Measurements from ENCODE around the gene PLEKHM3.

The PLEKHM3 gene

DNA sequence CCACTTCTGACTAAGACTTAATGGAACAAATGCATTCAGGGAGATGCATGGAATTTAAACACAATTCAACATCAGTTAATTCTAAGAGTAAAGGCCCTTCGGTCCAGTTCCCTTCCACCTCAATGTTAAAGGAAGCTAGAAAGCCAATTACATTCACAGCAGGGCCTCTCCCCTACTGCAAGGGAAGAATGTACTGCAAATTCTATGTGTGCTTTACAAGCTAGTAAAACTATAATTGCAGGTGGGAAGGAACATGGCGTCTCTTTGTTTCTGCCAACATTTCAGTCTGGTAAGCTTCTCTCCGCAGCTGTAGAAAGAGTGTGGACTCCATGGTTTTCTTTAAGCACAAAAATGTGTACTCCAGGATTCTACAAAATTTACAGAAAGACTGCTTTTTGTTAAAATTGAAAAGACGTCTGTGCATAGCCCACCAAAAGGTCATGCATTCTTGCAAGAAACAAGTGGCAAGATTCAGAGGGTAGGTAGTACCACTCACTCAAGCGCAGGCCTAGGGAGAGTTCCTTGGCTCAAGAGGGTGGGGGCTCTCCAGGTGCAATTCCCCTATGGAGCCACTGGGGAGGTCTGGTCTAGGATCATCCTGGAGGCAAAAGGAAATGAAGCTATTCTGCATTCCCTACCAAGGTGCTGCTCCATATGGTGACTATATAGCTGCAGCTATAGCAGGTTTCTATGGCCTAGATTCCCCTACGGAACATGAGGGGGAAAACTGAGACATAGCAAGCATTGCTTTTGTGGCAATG is 128.6 kb downstream of the PLEKHM3 start:
- TF ChIP-seq GATA2 (IDR thresholded peaks at IDR 0.05; ENCODE audit: low read depth, low read length) (no peak), GATA3 (IDR thresholded peaks at IDR 0.05; ENCODE audit: low read depth, low read length) (no peak)

- TF ChIP-seq GATA2 (IDR thresholded peaks at IDR 0.05; ENCODE audit: low read depth, low read length) (no peak), GATA3 (IDR thresholded peaks at IDR 0.05; ENCODE audit: low read depth, low read length) (no peak)
Observed at GRCh38 chr2:207895274-207895860, 130.0 kb downstream of the PLEKHM3 start.

- no peak for TF ChIP-seq GATA2 (IDR thresholded peaks at IDR 0.05; ENCODE audit: low read depth, low read length)
Observed at GRCh38 chr2:207892716-207893402, 132.5 kb downstream of the PLEKHM3 start.

GRCh38 chr2:207891086-207891844 is 134.1 kb downstream of the PLEKHM3 start:
- TF ChIP-seq GATA2 (IDR thresholded peaks at IDR 0.05; ENCODE audit: low read depth, low read length) (no peak), GATA3 (IDR thresholded peaks at IDR 0.05; ENCODE audit: low read depth, low read length) (no peak)

- TF ChIP-seq GATA2 (IDR thresholded peaks at IDR 0.05; ENCODE audit: low read depth, low read length) (no peak), GATA3 (IDR thresholded peaks at IDR 0.05; ENCODE audit: low read depth, low read length) (no peak)
Observed at GRCh38 chr2:207887500-207887899, 137.8 kb downstream of the PLEKHM3 start.

DNA sequence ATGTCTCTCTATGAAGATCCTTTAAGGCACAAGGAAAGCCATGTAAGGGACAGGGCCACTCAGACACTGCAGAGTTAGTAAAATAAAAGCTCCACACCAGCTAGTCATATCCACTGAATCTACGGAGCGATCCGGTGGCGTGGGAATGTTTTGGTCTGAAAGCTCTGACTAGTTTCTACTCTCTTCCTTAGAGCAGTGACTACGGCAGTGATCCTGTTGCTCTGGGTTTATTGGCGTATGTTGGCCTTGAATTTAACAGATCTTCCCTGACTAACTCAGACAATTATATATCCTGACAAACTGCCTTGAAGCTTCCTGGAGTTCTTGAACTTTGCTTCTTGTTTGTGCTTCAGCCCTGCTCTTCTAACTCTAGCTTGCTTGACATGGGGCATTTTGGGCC is 140.3 kb downstream of the PLEKHM3 start:
- no peak for TF ChIP-seq GATA3 (IDR thresholded peaks at IDR 0.05; ENCODE audit: low read depth, low read length)
- TF ChIP-seq GATA2 (IDR thresholded peaks at IDR 0.05; ENCODE audit: low read depth, low read length): no peak

GRCh38 chr2:207884127-207884526 is 141.2 kb downstream of the PLEKHM3 start:
- TF ChIP-seq GATA2 (IDR thresholded peaks at IDR 0.05; ENCODE audit: low read depth, low read length) (no peak), GATA3 (IDR thresholded peaks at IDR 0.05; ENCODE audit: low read depth, low read length) (no peak)

DNA sequence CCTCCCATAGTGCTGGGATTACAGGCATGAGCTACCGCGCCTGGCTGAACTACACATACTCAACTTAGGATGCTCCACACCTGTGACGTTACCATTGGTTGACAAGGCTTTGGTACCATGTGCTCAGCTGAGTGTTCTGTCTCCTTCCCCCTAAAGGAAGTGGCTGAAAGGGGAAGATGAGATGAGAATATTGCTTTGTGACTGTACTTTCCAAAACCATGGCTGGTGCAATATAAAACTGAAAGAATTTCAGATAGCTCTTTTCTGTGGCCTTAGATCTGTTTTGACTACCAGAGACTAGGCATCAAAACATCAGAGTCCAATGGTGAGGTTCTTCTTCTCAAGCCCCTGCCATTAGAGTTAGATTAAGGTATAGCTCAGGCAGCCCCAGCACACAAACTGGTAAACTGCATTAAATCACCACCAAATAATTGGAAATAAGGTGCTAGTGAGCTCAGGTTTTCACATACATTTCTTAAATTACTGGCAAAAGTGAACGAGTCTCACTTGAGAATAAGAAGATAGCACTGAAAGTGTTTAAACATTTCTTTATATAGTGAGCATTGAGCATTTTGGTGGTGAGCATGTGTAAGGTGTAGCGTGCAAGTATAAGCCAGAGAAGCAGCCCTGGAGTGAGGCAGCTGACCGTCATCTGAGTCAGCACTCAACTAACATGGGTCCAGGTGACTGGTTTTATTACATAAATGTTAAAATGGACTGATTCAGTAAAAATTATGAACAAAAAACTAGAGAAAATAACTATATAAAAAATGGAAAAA is 142.1 kb downstream of the PLEKHM3 start:
- TF ChIP-seq GATA3 (IDR thresholded peaks at IDR 0.05; ENCODE audit: low read depth, low read length) (no peak), GATA2 (IDR thresholded peaks at IDR 0.05; ENCODE audit: low read depth, low read length) (no peak)

- TF ChIP-seq GATA2 (IDR thresholded peaks at IDR 0.05; ENCODE audit: low read depth, low read length): no peak
- no peak for TF ChIP-seq GATA3 (IDR thresholded peaks at IDR 0.05; ENCODE audit: low read depth, low read length)
Observed at GRCh38 chr2:207881902-207882301, 143.4 kb downstream of the PLEKHM3 start.

- no peak for TF ChIP-seq GATA3 (IDR thresholded peaks at IDR 0.05; ENCODE audit: low read depth, low read length)
- no peak for TF ChIP-seq GATA2 (IDR thresholded peaks at IDR 0.05; ENCODE audit: low read depth, low read length)
Observed at GRCh38 chr2:207879536-207879935, 145.8 kb downstream of the PLEKHM3 start.

DNA sequence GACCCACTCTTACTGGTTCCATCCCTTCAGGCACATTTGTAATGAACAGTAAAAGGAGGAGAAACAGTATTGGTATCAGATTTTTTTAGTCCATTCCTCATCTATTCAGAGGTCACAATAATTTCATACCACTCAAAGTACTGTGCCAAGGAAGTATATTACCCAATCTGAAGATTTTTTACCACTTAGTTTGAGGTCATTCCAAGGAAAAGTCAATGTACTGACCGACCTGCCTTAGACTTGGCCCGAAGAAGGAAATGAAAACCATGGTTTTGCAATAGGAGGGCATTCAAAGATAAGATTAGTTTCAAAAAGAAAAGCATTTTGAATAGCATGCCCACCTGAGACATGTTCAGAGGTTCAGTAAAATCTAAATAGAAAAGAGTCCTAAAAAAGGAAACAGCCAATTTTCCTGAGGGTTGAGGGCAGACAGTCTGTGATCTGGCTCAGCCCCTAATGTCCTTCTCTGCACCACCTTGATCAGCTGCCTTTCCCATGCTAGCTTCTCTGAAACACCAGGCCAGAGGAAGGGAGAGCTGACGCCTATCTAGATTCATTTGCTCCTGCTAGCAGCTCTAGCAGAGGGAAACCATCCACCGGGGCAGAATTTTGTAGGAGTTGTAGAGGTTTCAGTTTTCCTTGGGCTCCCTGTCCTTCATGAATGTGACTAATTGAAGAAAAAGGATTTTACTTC is 148.3 kb downstream of the PLEKHM3 start:
- TF ChIP-seq GATA2 (IDR thresholded peaks at IDR 0.05; ENCODE audit: low read depth, low read length): no peak

DNA sequence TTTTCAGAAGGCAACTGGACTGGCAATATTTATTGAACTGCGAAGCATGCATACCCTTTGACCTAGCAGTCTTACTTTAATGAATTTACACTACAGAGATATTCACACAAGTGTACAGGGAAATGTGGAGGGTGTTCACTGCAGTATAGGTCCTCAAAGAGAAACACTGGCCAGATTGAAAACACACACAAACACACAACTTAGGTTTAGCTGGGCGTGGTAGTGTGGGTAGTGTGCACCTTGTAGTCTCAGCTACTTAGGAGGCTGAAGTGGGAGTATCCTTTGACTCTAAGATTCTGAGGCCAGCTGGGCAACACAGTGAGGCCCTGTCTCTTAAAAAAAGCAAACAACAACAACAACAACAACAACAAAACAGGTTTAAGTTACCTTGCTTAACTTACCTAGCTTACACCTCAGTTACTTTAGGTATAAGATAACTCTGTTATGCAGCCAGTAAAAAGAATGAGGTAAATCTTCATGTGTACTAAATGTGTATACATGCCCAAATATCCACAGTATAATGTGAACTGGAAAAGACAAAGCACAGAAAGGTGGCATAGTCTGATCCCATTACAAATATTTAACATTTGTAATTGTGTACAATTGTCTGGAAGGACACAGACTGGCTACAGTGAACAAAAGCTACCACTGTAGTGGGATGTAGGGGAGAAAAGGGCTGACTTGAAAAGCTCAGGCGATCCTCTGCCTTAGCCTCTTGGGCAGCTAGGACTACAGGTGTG is 149.7 kb downstream of the PLEKHM3 start:
- TF ChIP-seq GATA3 (IDR thresholded peaks at IDR 0.05; ENCODE audit: low read depth, low read length) (no peak), GATA2 (IDR thresholded peaks at IDR 0.05; ENCODE audit: low read depth, low read length) (no peak)
